HepG2 (cell line): ENCODE data around the gene PAPPA2. TPM values are rescaled to one million over a fixed set of nuclear protein-coding genes. Genes with fewer than 3 reads are reported as not detected.

ENCODE experiments used
- ATAC-seq: fragments of 200-7000 bp; cut with Tn5 transposase; 3 replicates; pipeline ENCODE4 v1.9.1; 2020; ENCODE audit warnings: mild to moderate bottlenecking, moderate library complexity
- BruUV-seq: library from RNA; stranded (reverse); fragments of 400-500 nt; replicated peaks from 2 replicates; lab custom pipeline; 2021; lab: Mats Ljungman, UMichigan
- CTCF ChIA-PET: fragments of 300-600 bp; formaldehyde crosslinking; extraction: SDS; loops from one replicate; lab custom pipeline; 2021; ENCODE audit warnings: low total read pairs, inconsistent platforms, low intra/inter-chr PET ratio; lab: Yijun Ruan, JAX
- POLR2A ChIA-PET: fragments of 350-600 bp; sonication (Branson Sonifier 250); formaldehyde crosslinking; loops from one replicate; lab custom pipeline; 2020; ENCODE audit warnings: antibody characterized with exemption, inconsistent platforms; lab: Yijun Ruan, JAX
- DNase-seq: peaks from one replicate; pipeline ENCODE4 v3.0.0-alpha.2; 2015; ENCODE audit warnings: low spot score
- FAIRE-seq: peaks from 3 replicates; lab custom pipeline; 2011; peaks lifted over from hg19 to GRCh38; lab: Jason Lieb, UNC
- H2AFZ ChIP-seq: one replicate; pipeline ENCODE4 v1.6.1; 2011; ENCODE audit warnings: low read length, inconsistent platforms
- H3K27ac ChIP-seq: fragments of 300-600 bp; 3 replicates; pipeline ENCODE4 v1.8.0; 2011; ENCODE audit warnings: mixed run types, mild to moderate bottlenecking, mixed read lengths, low read length, inconsistent platforms; ENCODE audit not compliant: insufficient read depth; ENCODE audit errors: extremely low read length
- H3K27me3 ChIP-seq, 2 experiments: fragments of 200-600 bp in 1 of 2; 2 replicates in 1 of 2; 3 replicates in 1 of 2; pipeline versions ENCODE4 v1.6.0 to v1.8.0; 2011; ENCODE audit warnings: low read length in 2 of 2, mild to moderate bottlenecking in 2 of 2, moderate library complexity in 2 of 2, inconsistent platforms in 1 of 2; ENCODE audit not compliant: insufficient read depth in 2 of 2, control insufficient read depth in 1 of 2
- H3K36me3 ChIP-seq, 2 experiments: fragments of 200-600 bp in 1 of 2; replicated peaks in 1 of 2; 2 replicates in 1 of 2; 3 replicates in 1 of 2; pipeline versions ENCODE4 v1.5.1 to v1.8.0; 2011; ENCODE audit warnings: low read length in 2 of 2, inconsistent platforms in 1 of 2; ENCODE audit not compliant: insufficient read depth in 2 of 2, control insufficient read depth in 1 of 2
- H3K4me1 ChIP-seq: 2 replicates; pipeline ENCODE4 v1.5.1; 2012; ENCODE audit warnings: low read length, inconsistent platforms; ENCODE audit not compliant: insufficient read depth
- H3K4me2 ChIP-seq: 2 replicates; pipeline ENCODE4 v1.6.0; 2011; ENCODE audit warnings: low read depth, low read length, inconsistent platforms
- H3K4me3 ChIP-seq, 3 experiments: fragments of 200-600 bp in 1 of 3; sonication (generic), shearing (Covaris generic) in 1 of 3; replicated peaks in 1 of 3; 2 replicates each; pipeline ENCODE4 v1.5.1; 2011 to 2016; ENCODE audit warnings: low read length in 3 of 3, inconsistent platforms in 2 of 3, low read depth in 2 of 3, mild to moderate bottlenecking in 2 of 3, control low read depth in 1 of 3, mixed read lengths in 1 of 3; ENCODE audit not compliant: insufficient read depth in 1 of 3
- H3K79me2 ChIP-seq: one replicate; pipeline ENCODE4 v1.6.1; 2011; ENCODE audit warnings: low read length, inconsistent platforms; ENCODE audit not compliant: insufficient read depth
- H3K9ac ChIP-seq: 2 replicates; pipeline ENCODE4 v1.6.0; 2011; ENCODE audit warnings: mild to moderate bottlenecking, low read depth, low read length, inconsistent platforms; ENCODE audit not compliant: insufficient read depth
- H3K9me3 ChIP-seq: 2 replicates; pipeline ENCODE4 v1.5.1; 2012; ENCODE audit warnings: mild to moderate bottlenecking, low read length
- H4K20me1 ChIP-seq: 2 replicates; pipeline ENCODE4 v1.6.0; 2011; ENCODE audit warnings: inconsistent platforms, mild to moderate bottlenecking, low read length, moderate library complexity; ENCODE audit not compliant: insufficient read depth
- KDM3A ChIP-seq: IDR thresholded peaks from 2 replicates; pipeline ENCODE4 v1.6.1; 2018; ENCODE audit warnings: low read depth, missing compliant biosample characterization
- MED1 ChIP-seq: sonication (generic); formaldehyde crosslinking; IDR thresholded peaks from 2 replicates; pipeline ENCODE4 v1.4.0; 2020; ENCODE audit warnings: missing genetic modification reagents
- MEF2D ChIP-seq: sonication (generic); formaldehyde crosslinking; IDR thresholded peaks from 2 replicates; pipeline ENCODE4 v1.5.1; 2020; ENCODE audit warnings: mild to moderate bottlenecking, missing genetic modification reagents
- MYC ChIP-seq: sonication (generic); formaldehyde crosslinking; IDR thresholded peaks from 2 replicates; pipeline ENCODE4 v1.9.0; 2021; ENCODE audit warnings: missing genetic modification reagents, borderline replicate concordance
- PAX8 ChIP-seq: sonication (generic); formaldehyde crosslinking; IDR thresholded peaks from 2 replicates; pipeline ENCODE4 v1.8.0; 2022; ENCODE audit warnings: mild to moderate bottlenecking, missing genetic modification reagents, borderline replicate concordance
- PHF8 ChIP-seq: sonication (generic); formaldehyde crosslinking; IDR thresholded peaks from 2 replicates; pipeline ENCODE4 v1.5.0; 2020; ENCODE audit warnings: missing genetic modification reagents
- RAD51 ChIP-seq: fragments of 450-650 bp; IDR thresholded peaks from 2 replicates; pipeline ENCODE4 v1.6.1; 2016; ENCODE audit warnings: borderline replicate concordance
- RFX1 ChIP-seq: fragments of 450-650 bp; IDR thresholded peaks from 2 replicates; pipeline ENCODE4 v1.6.1; 2017
- SETDB1 ChIP-seq: sonication (generic); formaldehyde crosslinking; IDR thresholded peaks from 2 replicates; pipeline ENCODE4 v1.5.1; 2020; ENCODE audit warnings: missing genetic modification reagents, mild to moderate bottlenecking, borderline replicate concordance
- STAT5B ChIP-seq: sonication (generic); formaldehyde crosslinking; IDR thresholded peaks from 2 replicates; pipeline ENCODE4 v1.4.0; 2020; ENCODE audit warnings: missing genetic modification reagents
- WIZ ChIP-seq: sonication (generic); formaldehyde crosslinking; IDR thresholded peaks from 2 replicates; pipeline ENCODE4 v1.5.1; 2020; ENCODE audit warnings: mild to moderate bottlenecking, missing genetic modification reagents
- XRCC5 ChIP-seq: fragments of 200-400 bp; formaldehyde crosslinking; optimal IDR thresholded peaks from 2 replicates; pipeline ENCODE3; 2017; ENCODE audit warnings: mild to moderate bottlenecking, low read length
- ZNF383 ChIP-seq: sonication (generic); formaldehyde crosslinking; IDR thresholded peaks from 2 replicates; pipeline ENCODE4 v1.4.0; 2020; ENCODE audit warnings: missing genetic modification reagents, mild to moderate bottlenecking, borderline replicate concordance
- WGBS: methylation state at CpG from one replicate; pipeline ENCODE4 v1.1.6; 2017; ENCODE audit warnings: low lambda C conversion rate; 5-methylcytosine and 5-hydroxymethylcytosine counted together
- in situ Hi-C: cut with HindIII; loops from 2 replicates; pipeline ENCODE4 v1.10.0; 2017; ENCODE audit warnings: low pct_unique_long_range_greater_than_20kb; ENCODE audit not compliant: extremely low pct_ligation_motif_present
- intact Hi-C: fragments of 100-400 bp; cut with micrococcal nuclease; formaldehyde crosslinking; loops from one replicate; pipeline ENCODE4 v1.10.0; 2022; ENCODE audit not compliant: unreplicated experiment
- polyA plus RNA-seq, 8 experiments: library from polyadenylated mRNA; depleted of rRNA in 3 of 8; stranded (reverse) in 7 of 8; unstranded in 1 of 8; fragments of >200 nt; fragmentation: Illumina TruSeq in 4 of 8; extraction: Trizol in 4 of 8; gene quantifications; 2 replicates each; pipeline versions ENCODE4 v1.2.1 to v1.2.3, GENCODE V29; 2011 to 2016; ENCODE audit warnings: low read depth in 4 of 8, missing spikeins in 1 of 8, mixed read lengths in 1 of 8; ENCODE audit not compliant: insufficient read depth in 1 of 8
- total RNA-seq, 5 experiments: library from RNA; depleted of rRNA; stranded (reverse); fragments of >200 nt; fragmentation: Illumina TruSeq; extraction: Trizol; gene quantifications; 2 replicates each; pipeline ENCODE4 v1.2.3, GENCODE V29; 2016; ENCODE audit warnings: low read depth in 1 of 5
- TF ChIP-seq, protein P1 (sequence below): sonication (generic); formaldehyde crosslinking; IDR thresholded peaks from 2 replicates; pipeline ENCODE4 v1.4.0; 2020; ENCODE audit warnings: missing genetic modification reagents
- TF ChIP-seq, protein P2 (sequence below): IDR thresholded peaks from 2 replicates; pipeline ENCODE4 v1.6.1; 2016; ENCODE audit warnings: mild to moderate bottlenecking

PAPPA2 gene
- total and polyA plus RNA-seq, 2 of the 13 experiments (the other 11 are each of a cell fraction or from before 2014, with no cell fraction given): 0.01 TPM; not detected in 1

GRCh38 chr1:176803042-176803441, 340.1 kb downstream of the PAPPA2 start:
- H3K79me2 ChIP-seq: no peaks in the 10 kb centered on the region
- H3K4me3 ChIP-seq: no peak overlapping the region
- no peak for TF ChIP-seq WIZ (CRISPR knock-in tag)
- TF ChIP-seq XRCC5: no peak
- H3K9me3 ChIP-seq: no peaks in the 10 kb centered on the region
- in situ Hi-C loops: no loop called here
- no peak overlapping the region for H2AFZ ChIP-seq
- no peak overlapping the region for H3K4me2 ChIP-seq
- no peak overlapping the region for H3K9ac ChIP-seq
- FAIRE-seq (no peak), ATAC-seq (no peak), DNase-seq (no peak)
- H3K36me3 ChIP-seq: no peaks in the 10 kb centered on the region
- no peaks in the 10 kb centered on the region for H3K4me1 ChIP-seq
- 13% methylated on average over 5 of the region's 5 CpGs for WGBS
- ChIA-PET POLR2A (no interaction called here), CTCF (no interaction called here)
- intact Hi-C loops: no loop called here
- no TSS peak for BruUV-seq
- H4K20me1 ChIP-seq: no peaks in the 10 kb centered on the region
- no peak overlapping the region for H3K27ac ChIP-seq
- no peaks in the 10 kb centered on the region for H3K27me3 ChIP-seq

- Histone ChIP-seq H3K4me2 (no peak overlapping the region), H3K27ac (no peak overlapping the region), H3K27me3 (no peaks in the 10 kb centered on the region), H3K9ac (no peak overlapping the region), H4K20me1 (no peaks in the 10 kb centered on the region), H3K79me2 (no peaks in the 10 kb centered on the region)
- ATAC-seq (no peak), FAIRE-seq (no peak)
- intact Hi-C loops: no loop called here
- in situ Hi-C loops: no loop called here
- BruUV-seq: no TSS peak
- TF ChIP-seq SETDB1 (CRISPR knock-in tag): no peak
- TF ChIP-seq MEF2D (CRISPR knock-in tag): no peak
- TF ChIP-seq, protein P1, sequence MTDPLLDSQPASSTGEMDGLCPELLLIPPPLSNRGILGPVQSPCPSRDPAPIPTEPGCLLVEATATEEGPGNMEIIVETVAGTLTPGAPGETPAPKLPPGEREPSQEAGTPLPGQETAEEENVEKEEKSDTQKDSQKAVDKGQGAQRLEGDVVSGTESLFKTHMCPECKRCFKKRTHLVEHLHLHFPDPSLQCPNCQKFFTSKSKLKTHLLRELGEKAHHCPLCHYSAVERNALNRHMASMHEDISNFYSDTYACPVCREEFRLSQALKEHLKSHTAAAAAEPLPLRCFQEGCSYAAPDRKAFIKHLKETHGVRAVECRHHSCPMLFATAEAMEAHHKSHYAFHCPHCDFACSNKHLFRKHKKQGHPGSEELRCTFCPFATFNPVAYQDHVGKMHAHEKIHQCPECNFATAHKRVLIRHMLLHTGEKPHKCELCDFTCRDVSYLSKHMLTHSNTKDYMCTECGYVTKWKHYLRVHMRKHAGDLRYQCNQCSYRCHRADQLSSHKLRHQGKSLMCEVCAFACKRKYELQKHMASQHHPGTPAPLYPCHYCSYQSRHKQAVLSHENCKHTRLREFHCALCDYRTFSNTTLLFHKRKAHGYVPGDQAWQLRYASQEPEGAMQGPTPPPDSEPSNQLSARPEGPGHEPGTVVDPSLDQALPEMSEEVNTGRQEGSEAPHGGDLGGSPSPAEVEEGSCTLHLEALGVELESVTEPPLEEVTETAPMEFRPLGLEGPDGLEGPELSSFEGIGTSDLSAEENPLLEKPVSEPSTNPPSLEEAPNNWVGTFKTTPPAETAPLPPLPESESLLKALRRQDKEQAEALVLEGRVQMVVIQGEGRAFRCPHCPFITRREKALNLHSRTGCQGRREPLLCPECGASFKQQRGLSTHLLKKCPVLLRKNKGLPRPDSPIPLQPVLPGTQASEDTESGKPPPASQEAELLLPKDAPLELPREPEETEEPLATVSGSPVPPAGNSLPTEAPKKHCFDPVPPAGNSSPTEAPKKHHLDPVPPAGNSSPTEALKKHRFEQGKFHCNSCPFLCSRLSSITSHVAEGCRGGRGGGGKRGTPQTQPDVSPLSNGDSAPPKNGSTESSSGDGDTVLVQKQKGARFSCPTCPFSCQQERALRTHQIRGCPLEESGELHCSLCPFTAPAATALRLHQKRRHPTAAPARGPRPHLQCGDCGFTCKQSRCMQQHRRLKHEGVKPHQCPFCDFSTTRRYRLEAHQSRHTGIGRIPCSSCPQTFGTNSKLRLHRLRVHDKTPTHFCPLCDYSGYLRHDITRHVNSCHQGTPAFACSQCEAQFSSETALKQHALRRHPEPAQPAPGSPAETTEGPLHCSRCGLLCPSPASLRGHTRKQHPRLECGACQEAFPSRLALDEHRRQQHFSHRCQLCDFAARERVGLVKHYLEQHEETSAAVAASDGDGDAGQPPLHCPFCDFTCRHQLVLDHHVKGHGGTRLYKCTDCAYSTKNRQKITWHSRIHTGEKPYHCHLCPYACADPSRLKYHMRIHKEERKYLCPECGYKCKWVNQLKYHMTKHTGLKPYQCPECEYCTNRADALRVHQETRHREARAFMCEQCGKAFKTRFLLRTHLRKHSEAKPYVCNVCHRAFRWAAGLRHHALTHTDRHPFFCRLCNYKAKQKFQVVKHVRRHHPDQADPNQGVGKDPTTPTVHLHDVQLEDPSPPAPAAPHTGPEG (CRISPR knock-in tag): no peak
- TF ChIP-seq RFX1: no peak
- TF ChIP-seq KDM3A (CRISPR knock-in tag): no peak
- TF ChIP-seq RAD51: no peak
- TF ChIP-seq, protein P2, sequence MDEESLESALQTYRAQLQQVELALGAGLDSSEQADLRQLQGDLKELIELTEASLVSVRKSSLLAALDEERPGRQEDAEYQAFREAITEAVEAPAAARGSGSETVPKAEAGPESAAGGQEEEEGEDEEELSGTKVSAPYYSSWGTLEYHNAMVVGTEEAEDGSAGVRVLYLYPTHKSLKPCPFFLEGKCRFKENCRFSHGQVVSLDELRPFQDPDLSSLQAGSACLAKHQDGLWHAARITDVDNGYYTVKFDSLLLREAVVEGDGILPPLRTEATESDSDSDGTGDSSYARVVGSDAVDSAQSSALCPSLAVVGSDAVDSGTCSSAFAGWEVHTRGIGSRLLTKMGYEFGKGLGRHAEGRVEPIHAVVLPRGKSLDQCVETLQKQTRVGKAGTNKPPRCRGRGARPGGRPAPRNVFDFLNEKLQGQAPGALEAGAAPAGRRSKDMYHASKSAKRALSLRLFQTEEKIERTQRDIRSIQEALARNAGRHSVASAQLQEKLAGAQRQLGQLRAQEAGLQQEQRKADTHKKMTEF (CRISPR knock-in tag): no peak
- TF ChIP-seq STAT5B (CRISPR knock-in tag): no peak
- no peak for TF ChIP-seq MYC (CRISPR knock-in tag)
- TF ChIP-seq ZNF383 (CRISPR knock-in tag): no peak
- no peak for TF ChIP-seq PAX8
- no peak for TF ChIP-seq PHF8 (CRISPR knock-in tag)
- TF ChIP-seq MED1: no peak
- TF ChIP-seq, all 625 proteins: peak for 0
- no peaks in the 10 kb centered on the region for H3K4me1 ChIP-seq
- no peaks in the 10 kb centered on the region for H3K36me3 ChIP-seq
- ChIA-PET POLR2A (no interaction called here), CTCF (no interaction called here)
- no peak overlapping the region for H3K4me3 ChIP-seq
- H2AFZ ChIP-seq: no peak overlapping the region
- H3K9me3 ChIP-seq: no peaks in the 10 kb centered on the region
- no peak for DNase-seq
Observed at GRCh38 chr1:176803596-176803995, 340.6 kb downstream of the PAPPA2 start.
